PFSK-1 (cell line): Measurements from ENCODE around the gene STK24.

Source experiments
- FOXP2 ChIP-seq: optimal IDR thresholded peaks from 2 replicates; pipeline ENCODE3; 2011; ENCODE audit warnings: borderline replicate concordance, control low read depth, inconsistent platforms; ENCODE audit not compliant: insufficient read depth; ENCODE audit errors: extremely low read length, extremely low read depth
- POLR2AphosphoS5 ChIP-seq: IDR thresholded peaks from 2 replicates; pipeline ENCODE4 v1.6.1; 2012; ENCODE audit warnings: low read depth, mild to moderate bottlenecking, control low read depth, low read length, moderate library complexity
- SIN3A ChIP-seq: IDR thresholded peaks from 2 replicates; pipeline ENCODE4 v1.6.1; 2012; ENCODE audit warnings: mild to moderate bottlenecking, low read length, moderate library complexity, borderline replicate concordance; ENCODE audit not compliant: insufficient read depth
- TAF1 ChIP-seq: IDR thresholded peaks from 2 replicates; pipeline ENCODE4 v1.6.1; 2012; ENCODE audit warnings: low read length, control low read depth, borderline replicate concordance; ENCODE audit not compliant: insufficient read depth
- TF ChIP-seq, protein P1 (sequence below), 2 experiments: IDR thresholded peaks; 2 replicates each; pipeline versions ENCODE4 v1.6.1 to v1.8.0; 2011 to 2012; ENCODE audit warnings: low read depth in 2 of 2, low read length in 2 of 2, control low read depth in 1 of 2, inconsistent platforms in 1 of 2, mild to moderate bottlenecking in 1 of 2, moderate library complexity in 1 of 2; ENCODE audit not compliant: insufficient read depth in 1 of 2

Gene STK24

GRCh38 chr13:98487016-98487415 is 89.9 kb downstream of the STK24 start:
- TF ChIP-seq POLR2AphosphoS5 (no peak), TAF1 (no peak), SIN3A (no peak), FOXP2 (no peak)
- TF ChIP-seq, protein P1, sequence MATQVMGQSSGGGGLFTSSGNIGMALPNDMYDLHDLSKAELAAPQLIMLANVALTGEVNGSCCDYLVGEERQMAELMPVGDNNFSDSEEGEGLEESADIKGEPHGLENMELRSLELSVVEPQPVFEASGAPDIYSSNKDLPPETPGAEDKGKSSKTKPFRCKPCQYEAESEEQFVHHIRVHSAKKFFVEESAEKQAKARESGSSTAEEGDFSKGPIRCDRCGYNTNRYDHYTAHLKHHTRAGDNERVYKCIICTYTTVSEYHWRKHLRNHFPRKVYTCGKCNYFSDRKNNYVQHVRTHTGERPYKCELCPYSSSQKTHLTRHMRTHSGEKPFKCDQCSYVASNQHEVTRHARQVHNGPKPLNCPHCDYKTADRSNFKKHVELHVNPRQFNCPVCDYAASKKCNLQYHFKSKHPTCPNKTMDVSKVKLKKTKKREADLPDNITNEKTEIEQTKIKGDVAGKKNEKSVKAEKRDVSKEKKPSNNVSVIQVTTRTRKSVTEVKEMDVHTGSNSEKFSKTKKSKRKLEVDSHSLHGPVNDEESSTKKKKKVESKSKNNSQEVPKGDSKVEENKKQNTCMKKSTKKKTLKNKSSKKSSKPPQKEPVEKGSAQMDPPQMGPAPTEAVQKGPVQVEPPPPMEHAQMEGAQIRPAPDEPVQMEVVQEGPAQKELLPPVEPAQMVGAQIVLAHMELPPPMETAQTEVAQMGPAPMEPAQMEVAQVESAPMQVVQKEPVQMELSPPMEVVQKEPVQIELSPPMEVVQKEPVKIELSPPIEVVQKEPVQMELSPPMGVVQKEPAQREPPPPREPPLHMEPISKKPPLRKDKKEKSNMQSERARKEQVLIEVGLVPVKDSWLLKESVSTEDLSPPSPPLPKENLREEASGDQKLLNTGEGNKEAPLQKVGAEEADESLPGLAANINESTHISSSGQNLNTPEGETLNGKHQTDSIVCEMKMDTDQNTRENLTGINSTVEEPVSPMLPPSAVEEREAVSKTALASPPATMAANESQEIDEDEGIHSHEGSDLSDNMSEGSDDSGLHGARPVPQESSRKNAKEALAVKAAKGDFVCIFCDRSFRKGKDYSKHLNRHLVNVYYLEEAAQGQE (IDR thresholded peaks at IDR 0.05; ENCODE audit: insufficient read depth in 1 of 2, low read depth in 2 of 2, low read length in 2 of 2) = no peak

- TF ChIP-seq TAF1 (no peak), SIN3A (no peak)
- TF ChIP-seq, protein P1 (IDR thresholded peaks at IDR 0.05; ENCODE audit: insufficient read depth in 1 of 2, low read depth in 2 of 2, low read length in 2 of 2) = no peak
Observed at GRCh38 chr13:98486412-98486811, 90.5 kb downstream of the STK24 start.

DNA sequence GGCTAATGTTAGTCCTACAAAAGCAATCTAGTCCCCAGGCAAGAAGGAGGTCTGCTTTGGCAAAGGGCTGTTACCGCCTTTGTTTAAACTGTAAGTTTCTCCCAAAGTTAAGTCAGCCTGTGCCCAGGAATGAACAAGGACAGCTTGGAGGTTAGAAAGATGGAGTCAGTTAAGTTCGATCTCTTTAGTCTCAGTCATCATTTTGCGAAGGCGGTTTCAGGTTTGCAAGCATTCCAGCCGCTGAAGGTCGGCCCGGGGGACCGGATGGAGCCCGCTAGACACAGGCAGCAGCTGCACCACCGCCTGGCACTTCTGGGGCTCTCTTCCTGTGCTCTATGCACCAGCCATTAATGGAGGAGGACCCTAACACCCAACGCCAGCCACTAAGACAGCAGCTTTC is 91.3 kb downstream of the STK24 start:
- TF ChIP-seq TAF1 (no peak), POLR2AphosphoS5 (no peak), SIN3A (no peak), FOXP2 (no peak)
- TF ChIP-seq, protein P1 (IDR thresholded peaks at IDR 0.05; ENCODE audit: insufficient read depth in 1 of 2, low read depth in 2 of 2, low read length in 2 of 2) = no peak

- no peak for TF ChIP-seq FOXP2
- TF ChIP-seq, protein P1 (IDR thresholded peaks at IDR 0.05; ENCODE audit: insufficient read depth in 1 of 2, low read depth in 2 of 2, low read length in 2 of 2) = no peak
- no peak for TF ChIP-seq POLR2AphosphoS5
Observed at GRCh38 chr13:98484289-98485219, 92.4 kb downstream of the STK24 start.
